Body of pancreas (tissue), 4 donors: ENCODE measurements around the gene CER1. TPM values are rescaled to one million over a fixed set of nuclear protein-coding genes. Genes with fewer than 3 reads are reported as not detected.

Source experiments
- ATAC-seq: fragments of 150-250 bp; one replicate; pipeline ENCODE4 v1.9.1; 2016
- DNase-seq, 4 donors: peaks; one replicate each; pipeline ENCODE4 v3.0.0-alpha.2; 2019
- H3K27ac ChIP-seq, 4 donors: fragments of 200-600 bp; sonication (generic); 1 replicate in 3 of 4; 2 replicates in 1 of 4; pipeline versions ENCODE4 v1.5.1 to v1.6.1; 2016 to 2019; ENCODE audit warnings: mild to moderate bottlenecking in 1 of 4, mixed read lengths in 1 of 4, moderate library complexity in 1 of 4
- H3K27me3 ChIP-seq, 2 donors: fragments of 200-600 bp; sonication (generic); one replicate each; pipeline ENCODE4 v1.6.0; 2016; ENCODE audit warnings: mild to moderate bottlenecking in 1 of 2
- H3K36me3 ChIP-seq, 2 donors: fragments of 200-600 bp; sonication (generic); replicated peaks in 1 of 2; 2 replicates each; pipeline ENCODE4 v1.5.1; 2016; ENCODE audit warnings: low read depth in 2 of 2; ENCODE audit not compliant: insufficient read depth in 1 of 2
- H3K4me1 ChIP-seq: fragments of 200-600 bp; sonication (generic); one replicate; pipeline ENCODE4 v1.6.0; 2016
- H3K4me3 ChIP-seq, 2 donors: fragments of 200-600 bp; sonication (generic); 1 replicate in 1 of 2; 2 replicates in 1 of 2; pipeline ENCODE4 v1.5.1; 2016 to 2019
- H3K9me3 ChIP-seq, 3 donors: fragments of 200-600 bp; sonication (generic); 1 replicate in 2 of 3; 2 replicates in 1 of 3; pipeline ENCODE4 v1.5.1; 2016
- CTCF ChIP-seq, 7 experiments: fragments of 450-650 bp in 4 of 7; fragments of 200-600 bp in 3 of 7; sonication (generic) in 3 of 7; IDR thresholded peaks; one replicate each; pipeline ENCODE4 v1.5.1; 2016 to 2019; ENCODE audit warnings: antibody characterized with exemption in 7 of 7
- POLR2A ChIP-seq, 3 donors: fragments of 450-650 bp; IDR thresholded peaks; one replicate each; pipeline ENCODE4 v1.6.1; 2016; ENCODE audit warnings: antibody characterized with exemption in 3 of 3, mild to moderate bottlenecking in 2 of 3
- WGBS, 2 donors: methylation state at CpG; one replicate each; pipeline ENCODE4 v1.1.5; 2017; 5-methylcytosine and 5-hydroxymethylcytosine counted together
- intact Hi-C: fragments of 100-400 bp; cut with DNase I; formaldehyde crosslinking; loops from one replicate; pipeline ENCODE4 v1.15.1; 2023
- total RNA-seq, 2 donors: library from RNA; depleted of rRNA; stranded (reverse); fragments of >200 nt; gene quantifications; one replicate each; pipeline ENCODE4 v1.1.0, GENCODE V29; 2016

The CER1 gene
- total RNA-seq, 2 donors from 2014 or later: 2.0 TPM; not detected in 1

- Histone ChIP-seq H3K4me3 (no peak overlapping the region), H3K4me1 (no peaks in the 10 kb centered on the region), H3K27me3 (no peaks in the 10 kb centered on the region), H3K36me3 (peaks cover 0 to 2% of the 10 kb centered on the region in 2 donors), H3K9me3 (no peaks in the 10 kb centered on the region), H3K27ac (no peak overlapping the region)
- intact Hi-C loops: no loop called here
- ATAC-seq: no peak
- TF ChIP-seq CTCF (IDR thresholded peaks at IDR 0.05): no peak
- DNase-seq: no peak
- whole genome bisulfite sequencing, 2 donors: 88% methylated on average over 3 of the region's 3 CpGs
Measured at GRCh38 chr9:14746626-14747025, 24.1 kb upstream of the CER1 start.

DNA sequence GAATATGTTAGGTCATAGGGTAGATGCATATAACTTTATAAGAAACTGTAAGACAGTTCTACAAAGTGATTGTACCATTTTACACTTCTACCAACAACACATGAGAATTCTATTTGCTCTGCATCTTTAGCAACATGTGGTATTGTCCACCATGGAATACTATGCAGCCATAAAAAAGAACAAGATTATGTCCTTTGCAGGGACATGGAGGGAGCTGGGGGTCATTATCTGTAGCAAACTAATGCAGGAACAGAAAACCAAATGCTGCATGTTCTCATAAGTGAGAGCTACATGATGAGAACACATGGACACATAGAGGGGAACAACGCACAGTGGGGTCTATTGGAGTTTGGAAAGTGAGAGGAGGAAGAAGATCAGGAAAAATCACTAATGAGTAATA lies 22.2 kb upstream of the CER1 start:
- Histone ChIP-seq H3K27ac (no peak overlapping the region), H3K36me3 (peaks cover 0 to 2% of the 10 kb centered on the region in 2 donors), H3K27me3 (no peaks in the 10 kb centered on the region), H3K4me1 (no peaks in the 10 kb centered on the region), H3K4me3 (no peak overlapping the region), H3K9me3 (no peaks in the 10 kb centered on the region)
- 94 to 96% methylated on average over 1 of the region's 1 CpG for WGBS, 2 donors
- ATAC-seq (no peak), DNase-seq (no peak)
- intact Hi-C loops: no loop called here
- TF ChIP-seq POLR2A (IDR thresholded peaks at IDR 0.05): no peak
- no peak for TF ChIP-seq CTCF (IDR thresholded peaks at IDR 0.05)

- no peak for ATAC-seq
- H3K4me3 ChIP-seq: no peak overlapping the region
- no peaks in the 10 kb centered on the region for H3K9me3 ChIP-seq
- no peak for DNase-seq
- TF ChIP-seq POLR2A (IDR thresholded peaks at IDR 0.05): no peak
- no peak for TF ChIP-seq CTCF (IDR thresholded peaks at IDR 0.05)
- H3K4me1 ChIP-seq: no peaks in the 10 kb centered on the region
- H3K36me3 ChIP-seq: peaks cover 0 to 2% of the 10 kb centered on the region in 2 donors
- no peaks in the 10 kb centered on the region for H3K27me3 ChIP-seq
- intact Hi-C loops: no loop called here
- no peak overlapping the region for H3K27ac ChIP-seq
- 85 to 96% methylated on average over 3 of the region's 3 CpGs for WGBS, 2 donors
Measured at GRCh38 chr9:14741369-14741768, 18.8 kb upstream of the CER1 start.

DNA sequence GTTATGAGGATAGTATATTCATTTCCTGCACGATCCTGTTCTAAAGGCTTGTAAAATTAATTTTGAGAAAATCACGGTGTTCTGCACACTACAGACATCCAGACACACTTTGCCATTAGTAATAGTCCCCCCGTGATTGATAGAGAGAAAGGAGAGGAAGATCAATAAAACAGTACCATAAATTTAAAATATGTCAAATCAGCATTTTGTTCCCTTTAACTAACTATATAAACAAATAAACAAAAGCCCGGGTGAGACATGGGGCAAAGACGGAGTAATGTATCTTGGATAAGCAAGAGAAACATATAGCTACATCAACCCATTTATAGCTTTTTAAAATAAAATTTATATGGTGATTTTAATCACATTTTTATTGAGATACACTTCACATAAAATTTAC lies 10.6 kb upstream of the CER1 start:
- no peaks in the 10 kb centered on the region for H3K9me3 ChIP-seq
- TF ChIP-seq CTCF (IDR thresholded peaks at IDR 0.05) (no peak), POLR2A (IDR thresholded peaks at IDR 0.05) (no peak)
- no peaks in the 10 kb centered on the region for H3K4me1 ChIP-seq
- ATAC-seq: no peak
- no peaks in the 10 kb centered on the region for H3K27me3 ChIP-seq
- 84 to 91% methylated on average over 5 of the region's 5 CpGs for WGBS, 2 donors
- H3K36me3 ChIP-seq: peaks cover 0 to 2% of the 10 kb centered on the region in 2 donors
- no peak for DNase-seq
- intact Hi-C loops: no loop called here
- H3K4me3 ChIP-seq: no peak overlapping the region
- no peak overlapping the region for H3K27ac ChIP-seq

DNA sequence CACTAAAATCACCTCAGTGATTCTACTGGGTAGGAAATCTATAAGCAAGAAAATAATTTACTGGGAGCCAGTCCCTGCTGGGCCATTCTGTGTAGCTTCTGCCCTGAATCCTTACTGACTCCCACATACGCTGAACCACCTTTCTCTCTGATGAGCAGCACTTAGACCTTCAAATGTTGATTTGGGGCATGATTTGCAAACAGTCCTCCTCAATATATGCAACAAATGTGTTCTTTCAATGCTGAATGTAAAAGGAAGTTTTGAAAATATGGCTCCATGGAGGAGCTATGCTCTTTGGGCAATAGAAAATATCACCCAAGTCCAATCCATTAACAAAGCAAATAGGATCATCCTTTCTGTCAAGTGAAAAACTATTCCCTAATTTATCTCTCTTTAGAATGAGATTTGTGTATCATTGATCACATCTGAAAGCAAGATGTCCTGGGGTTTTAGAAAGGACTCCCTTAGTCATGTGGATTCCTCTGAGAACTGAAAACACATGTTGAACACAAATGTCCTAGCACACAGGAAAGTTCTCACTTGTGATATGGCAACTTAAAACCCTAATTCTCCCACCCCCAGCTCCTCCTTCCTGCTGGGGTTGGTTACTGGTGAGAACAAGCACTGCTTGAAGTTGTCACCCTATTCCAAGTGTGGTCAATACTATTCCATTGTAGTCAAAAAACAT lies 8.9 kb upstream of the CER1 start:
- Histone ChIP-seq H3K27ac (no peak overlapping the region), H3K4me1 (no peaks in the 10 kb centered on the region), H3K36me3 (peaks cover 0 to 1% of the 10 kb centered on the region in 2 donors), H3K27me3 (no peaks in the 10 kb centered on the region), H3K4me3 (no peak overlapping the region), H3K9me3 (no peaks in the 10 kb centered on the region)
- ATAC-seq (no peak), DNase-seq (no peak)
- intact Hi-C loops: no loop called here
- 96 to 100% methylated on average over 1 of the region's 1 CpG for WGBS, 2 donors
- TF ChIP-seq CTCF (IDR thresholded peaks at IDR 0.05): no peak
- TF ChIP-seq POLR2A (IDR thresholded peaks at IDR 0.05): no peak
